Keratinocyte (primary cell): ENCODE data around the gene EID2B. TPM values are rescaled to one million over a fixed set of nuclear protein-coding genes. Genes with fewer than 3 reads are reported as not detected.

Experiments used
- DNase-seq: peaks from one replicate; pipeline ENCODE4 v3.0.0-alpha.2; 2011; ENCODE audit warnings: low read depth, missing footprints, low spot score
- FAIRE-seq: peaks from 2 replicates; lab custom pipeline; 2011; peaks lifted over from hg19 to GRCh38; lab: Jason Lieb, UNC
- H2AFZ ChIP-seq: 2 replicates; pipeline ENCODE4 v1.6.0; 2012; ENCODE audit warnings: low read length, control low read depth, inconsistent platforms; ENCODE audit not compliant: control insufficient read depth
- H3K27ac ChIP-seq: 2 replicates; pipeline ENCODE4 v1.5.1; 2011; ENCODE audit warnings: low read length; ENCODE audit not compliant: control insufficient read depth, insufficient read depth
- H3K27me3 ChIP-seq: 3 replicates; pipeline ENCODE4 v1.6.0; 2011; ENCODE audit warnings: low read length; ENCODE audit not compliant: control insufficient read depth, insufficient read depth; ENCODE audit errors: extremely low read depth
- H3K36me3 ChIP-seq, 2 experiments: 2 replicates in 1 of 2; 3 replicates in 1 of 2; pipeline ENCODE4 v1.5.1; 2011; ENCODE audit warnings: low read length in 2 of 2, mild to moderate bottlenecking in 1 of 2; ENCODE audit not compliant: control insufficient read depth in 2 of 2, insufficient read depth in 2 of 2; ENCODE audit errors: extremely low read depth in 1 of 2
- H3K4me1 ChIP-seq: 3 replicates; pipeline ENCODE4 v1.5.1; 2011; ENCODE audit warnings: low read length; ENCODE audit not compliant: control insufficient read depth, insufficient read depth; ENCODE audit errors: extremely low read depth
- H3K4me2 ChIP-seq: 3 replicates; pipeline ENCODE4 v1.6.0; 2011; ENCODE audit warnings: low read depth, low read length; ENCODE audit not compliant: control insufficient read depth, insufficient read depth; ENCODE audit errors: extremely low read depth
- H3K4me3 ChIP-seq, 3 experiments: fragments of 200-600 bp in 1 of 3; sonication (generic) in 1 of 3; 2 replicates in 2 of 3; 3 replicates in 1 of 3; pipeline ENCODE4 v1.5.1; 2011 to 2016; ENCODE audit warnings: low read length in 3 of 3, mild to moderate bottlenecking in 3 of 3, control low read depth in 2 of 3, inconsistent platforms in 1 of 3, low read depth in 1 of 3, mixed read lengths in 1 of 3, mixed run types in 1 of 3, moderate library complexity in 1 of 3; ENCODE audit not compliant: control insufficient read depth in 2 of 3, insufficient read depth in 2 of 3; ENCODE audit errors: extremely low read depth in 1 of 3
- H3K79me2 ChIP-seq: 2 replicates; pipeline ENCODE4 v1.6.0; 2012; ENCODE audit warnings: low read length; ENCODE audit not compliant: control insufficient read depth, insufficient read depth
- H3K9ac ChIP-seq: 3 replicates; pipeline ENCODE4 v1.6.0; 2011; ENCODE audit warnings: low read length; ENCODE audit not compliant: control insufficient read depth, insufficient read depth; ENCODE audit errors: extremely low read depth
- H3K9me1 ChIP-seq: 3 replicates; pipeline ENCODE4 v1.6.0; 2011; ENCODE audit warnings: low read length; ENCODE audit not compliant: control insufficient read depth, insufficient read depth; ENCODE audit errors: extremely low read depth
- H3K9me3 ChIP-seq: 2 replicates; pipeline ENCODE4 v1.5.1; 2012; ENCODE audit warnings: low read depth, low read length; ENCODE audit not compliant: control insufficient read depth
- H4K20me1 ChIP-seq: 3 replicates; pipeline ENCODE4 v1.6.0; 2011; ENCODE audit warnings: low read length; ENCODE audit not compliant: control insufficient read depth, insufficient read depth; ENCODE audit errors: extremely low read depth
- EZH2 ChIP-seq: IDR thresholded peaks from one replicate; pipeline ENCODE4 v1.6.1; 2012; ENCODE audit warnings: inconsistent platforms, mild to moderate bottlenecking, low read length, moderate library complexity
- dilution Hi-C: fragments of 300-500 bp; cut with MboI; formaldehyde crosslinking; loops from one replicate; pipeline ENCODE4 v1.7.0; 2020; ENCODE audit warnings: low sequenced_read_pairs; ENCODE audit not compliant: extremely low pct_ligation_motif_present
- polyA plus RNA-seq, 5 experiments: library from polyadenylated mRNA; depleted of rRNA in 3 of 5; stranded (reverse) in 3 of 5; stranded (forward) in 1 of 5; unstranded in 1 of 5; fragments of >200 nt; gene quantifications; 1 replicate in 1 of 5; 2 replicates in 3 of 5; 3 replicates in 1 of 5; pipeline versions ENCODE4 v1.2.1 to v1.2.3, GENCODE V29; 2011 to 2012; ENCODE audit warnings: missing spikeins in 2 of 5, low read depth in 1 of 5, low replicate concordance in 1 of 5
- TF ChIP-seq, protein P1 (sequence below), 3 experiments: IDR thresholded peaks in 1 of 3; conservative IDR thresholded peaks in 1 of 3; optimal IDR thresholded peaks in 1 of 3; 2 replicates in 2 of 3; 3 replicates in 1 of 3; pipeline versions ENCODE3 to v1.5.1; 2011; ENCODE audit warnings: low read length in 3 of 3, mild to moderate bottlenecking in 3 of 3, moderate library complexity in 2 of 3, control low read depth in 1 of 3, inconsistent platforms in 1 of 3; ENCODE audit not compliant: insufficient read depth in 2 of 3; ENCODE audit errors: extremely low read depth in 1 of 3

Gene EID2B
- polyA plus RNA-seq, 1 donor (not counting 4 experiments of a cell fraction or from before 2014, with no cell fraction given), result 1.1 TPM

- H3K9me1 ChIP-seq, result no peaks in the 10 kb centered on the region
- H3K27me3 ChIP-seq, result peaks cover 4% of the 10 kb centered on the region
- H3K27ac ChIP-seq, result no peak overlapping the region
- TF ChIP-seq EZH2, result no peak
- TF ChIP-seq, protein P1, sequence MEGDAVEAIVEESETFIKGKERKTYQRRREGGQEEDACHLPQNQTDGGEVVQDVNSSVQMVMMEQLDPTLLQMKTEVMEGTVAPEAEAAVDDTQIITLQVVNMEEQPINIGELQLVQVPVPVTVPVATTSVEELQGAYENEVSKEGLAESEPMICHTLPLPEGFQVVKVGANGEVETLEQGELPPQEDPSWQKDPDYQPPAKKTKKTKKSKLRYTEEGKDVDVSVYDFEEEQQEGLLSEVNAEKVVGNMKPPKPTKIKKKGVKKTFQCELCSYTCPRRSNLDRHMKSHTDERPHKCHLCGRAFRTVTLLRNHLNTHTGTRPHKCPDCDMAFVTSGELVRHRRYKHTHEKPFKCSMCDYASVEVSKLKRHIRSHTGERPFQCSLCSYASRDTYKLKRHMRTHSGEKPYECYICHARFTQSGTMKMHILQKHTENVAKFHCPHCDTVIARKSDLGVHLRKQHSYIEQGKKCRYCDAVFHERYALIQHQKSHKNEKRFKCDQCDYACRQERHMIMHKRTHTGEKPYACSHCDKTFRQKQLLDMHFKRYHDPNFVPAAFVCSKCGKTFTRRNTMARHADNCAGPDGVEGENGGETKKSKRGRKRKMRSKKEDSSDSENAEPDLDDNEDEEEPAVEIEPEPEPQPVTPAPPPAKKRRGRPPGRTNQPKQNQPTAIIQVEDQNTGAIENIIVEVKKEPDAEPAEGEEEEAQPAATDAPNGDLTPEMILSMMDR (optimal IDR thresholded peaks at IDR 0.05 in 1 of 3, IDR thresholded peaks at IDR 0.05 in 1 of 3, conservative IDR thresholded peaks at IDR 0.05 in 1 of 3; ENCODE audit: extremely low read depth in 1 of 3, insufficient read depth in 2 of 3, low read length in 3 of 3), result no peak
- H3K9ac ChIP-seq, result no peak overlapping the region
- no peaks in the 10 kb centered on the region for H3K36me3 ChIP-seq
- no peak overlapping the region for H3K4me3 ChIP-seq
- no peak for FAIRE-seq
- H3K9me3 ChIP-seq, result no peaks in the 10 kb centered on the region
- dilution Hi-C loops, result no loop called here
- H3K4me1 ChIP-seq, result peaks cover 9% of the 10 kb centered on the region
- no peaks in the 10 kb centered on the region for H4K20me1 ChIP-seq
- H3K79me2 ChIP-seq, result no peaks in the 10 kb centered on the region
- DNase-seq, result no peak
- H2AFZ ChIP-seq, result no peak overlapping the region
- H3K4me2 ChIP-seq, result no peak overlapping the region
Observed at GRCh38 chr19:39550197-39550596, 17.5 kb upstream of the EID2B start.

DNA sequence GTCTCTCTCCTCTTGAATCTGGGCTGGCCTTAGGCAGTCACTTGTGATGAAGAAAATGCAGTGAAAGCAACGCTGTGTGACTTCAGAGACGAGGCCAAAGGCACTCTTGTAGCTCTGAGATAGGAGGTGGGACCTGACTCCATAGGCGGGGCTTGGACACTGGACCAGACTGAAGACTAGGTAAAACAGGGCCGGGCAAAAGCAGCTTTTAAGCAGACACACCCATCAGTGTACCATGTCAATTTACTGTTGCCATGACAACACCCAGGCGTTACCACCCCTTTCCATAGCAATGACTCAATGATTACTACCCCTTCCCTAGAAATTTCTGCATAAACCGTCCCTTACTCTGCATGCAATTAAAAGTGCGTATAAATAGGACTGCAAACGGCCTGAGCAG is 13.9 kb upstream of the EID2B start:
- no peaks in the 10 kb centered on the region for H3K27me3 ChIP-seq
- dilution Hi-C loops, result no loop called here
- H3K4me2 ChIP-seq, result no peak overlapping the region
- no peaks in the 10 kb centered on the region for H3K9me3 ChIP-seq
- FAIRE-seq, result no peak
- H2AFZ ChIP-seq, result no peak overlapping the region
- H3K27ac ChIP-seq, result no peak overlapping the region
- TF ChIP-seq, protein P1 (optimal IDR thresholded peaks at IDR 0.05 in 1 of 3, IDR thresholded peaks at IDR 0.05 in 1 of 3, conservative IDR thresholded peaks at IDR 0.05 in 1 of 3; ENCODE audit: extremely low read depth in 1 of 3, insufficient read depth in 2 of 3, low read length in 3 of 3), result no peak
- TF ChIP-seq EZH2, result no peak
- peak; percentile 54 for DNase-seq
- H3K9me1 ChIP-seq, result no peaks in the 10 kb centered on the region
- no peak overlapping the region for H3K9ac ChIP-seq
- no peaks in the 10 kb centered on the region for H4K20me1 ChIP-seq
- H3K79me2 ChIP-seq, result no peaks in the 10 kb centered on the region
- H3K4me1 ChIP-seq, result peaks cover 34% of the 10 kb centered on the region
- no peak overlapping the region for H3K4me3 ChIP-seq
- no peaks in the 10 kb centered on the region for H3K36me3 ChIP-seq
